ENCODE measurements around the gene ELF2.

ELF2 gene

GRCh38 chr4:139083956-139084803, 92.8 kb downstream of the ELF2 start (continued):
- TF ChIP-seq ZBTB11 (tag by site-specific recombination; conservative IDR thresholded peaks at IDR 0.05; ENCODE audit: low read depth) = peak; percentile 89
- no peak for TF ChIP-seq ZNF280C (tag by site-specific recombination; IDR thresholded peaks at IDR 0.05)
- peak; percentile 84 for TF ChIP-seq PATZ1 (tag by site-specific recombination; IDR thresholded peaks at IDR 0.05)
- peak; percentile 69 for TF ChIP-seq ZNF366 (tag by site-specific recombination; conservative IDR thresholded peaks at IDR 0.05)
- TF ChIP-seq GFI1B (tag by site-specific recombination; IDR thresholded peaks at IDR 0.05) = no peak
- 0 out of 2 replicates have a peak, but pooled peaks have one; percentile 24 for TF ChIP-seq ZNF629 (tag by site-specific recombination; IDR thresholded peaks at IDR 0.05)
- TF ChIP-seq ZNF623 (tag by site-specific recombination; IDR thresholded peaks at IDR 0.05) = no peak
- TF ChIP-seq ZNF391 (tag by site-specific recombination; IDR thresholded peaks at IDR 0.05; ENCODE audit: borderline replicate concordance, low read depth) = no peak
- TF ChIP-seq ZNF157 (tag by site-specific recombination; IDR thresholded peaks at IDR 0.05) = no peak
- peak; percentile 83 for TF ChIP-seq ZBTB17 (tag by site-specific recombination; IDR thresholded peaks at IDR 0.05)
- 0 out of 2 replicates have a peak, but pooled peaks have one; percentile 69 for TF ChIP-seq GLI4 (tag by site-specific recombination; IDR thresholded peaks at IDR 0.05)
- no peak for TF ChIP-seq TSHZ1 (tag by site-specific recombination; IDR thresholded peaks at IDR 0.05; ENCODE audit: borderline replicate concordance)
- TF ChIP-seq ZSCAN4 (tag by site-specific recombination; IDR thresholded peaks at IDR 0.05) = peak; percentile 69; the same call in 1 of the 2 replicates
- TF ChIP-seq ZNF501 (tag by site-specific recombination; IDR thresholded peaks at IDR 0.05) = peak; percentile 45; the same call in 1 of the 2 replicates
- TF ChIP-seq MZF1 (tag by site-specific recombination; IDR thresholded peaks at IDR 0.05; ENCODE audit: borderline replicate concordance) = peak; percentile 18; the same call in 1 of the 2 replicates
- TF ChIP-seq ZFP37 (tag by site-specific recombination; IDR thresholded peaks at IDR 0.05) = peak; percentile 32; the same call in 1 of the 2 replicates
- TF ChIP-seq EGR2 (tag by site-specific recombination; IDR thresholded peaks at IDR 0.05; ENCODE audit: low read depth) = no peak; the same call in 1 of the 2 replicates
- TF ChIP-seq YY1 (tag by site-specific recombination; IDR thresholded peaks at IDR 0.05) = peak; percentile 84
- no peak for TF ChIP-seq ZBTB1 (tag by site-specific recombination; IDR thresholded peaks at IDR 0.05)
- no peak for TF ChIP-seq SCRT1 (tag by site-specific recombination; IDR thresholded peaks at IDR 0.05; ENCODE audit: borderline replicate concordance)
- no peak for TF ChIP-seq ZNF175 (tag by site-specific recombination; IDR thresholded peaks at IDR 0.05)
- TF ChIP-seq PRDM1 (tag by site-specific recombination; IDR thresholded peaks at IDR 0.05) = no peak
- peak; percentile 74 for TF ChIP-seq ZBTB26 (tag by site-specific recombination; optimal IDR thresholded peaks at IDR 0.05)
- TF ChIP-seq YY2 (tag by site-specific recombination; IDR thresholded peaks at IDR 0.05) = peak; percentile 71
- TF ChIP-seq GLIS2 (tag by site-specific recombination; IDR thresholded peaks at IDR 0.05) = peak; percentile 93
